Right ventricle myocardium superior (tissue), 1 donor: ENCODE data around the gene TRMT11. TPM values are rescaled to one million over a fixed set of nuclear protein-coding genes. Genes with fewer than 3 reads are reported as not detected.
"Not testable (repeated sequence)": the region's sequence is repeated elsewhere in the genome, so short reads cannot be mapped to it uniquely, and the experiment has no call there.

ENCODE experiments used
- ATAC-seq: fragments of 200-7000 bp; cut with Tn5 transposase; one replicate; pipeline ENCODE4 v1.9.1; 2020; ENCODE audit warnings: mild to moderate bottlenecking; ENCODE audit not compliant: poor library complexity
- DNase-seq: peaks from one replicate; pipeline ENCODE4 v3.0.0-alpha.2; 2020
- intact Hi-C: fragments of 100-400 bp; cut with DNase I; formaldehyde crosslinking; loops from one replicate; pipeline ENCODE4 v1.11.2; 2022
- total RNA-seq: library from RNA; stranded (reverse); fragmentation: NEBNext Ultra II Directional; extraction: Animal tissue kit (Norgen Biotek cat#: 25700); gene quantifications from one replicate; pipeline ENCODE4 v1.2.1, GENCODE V29; 2021
- donor health status: DM: no; HTN: yes; CAD: no; lungs with severe emphysema.

The TRMT11 gene
- total RNA-seq, 1 donor from 2014 or later = 13.5 TPM

DNA sequence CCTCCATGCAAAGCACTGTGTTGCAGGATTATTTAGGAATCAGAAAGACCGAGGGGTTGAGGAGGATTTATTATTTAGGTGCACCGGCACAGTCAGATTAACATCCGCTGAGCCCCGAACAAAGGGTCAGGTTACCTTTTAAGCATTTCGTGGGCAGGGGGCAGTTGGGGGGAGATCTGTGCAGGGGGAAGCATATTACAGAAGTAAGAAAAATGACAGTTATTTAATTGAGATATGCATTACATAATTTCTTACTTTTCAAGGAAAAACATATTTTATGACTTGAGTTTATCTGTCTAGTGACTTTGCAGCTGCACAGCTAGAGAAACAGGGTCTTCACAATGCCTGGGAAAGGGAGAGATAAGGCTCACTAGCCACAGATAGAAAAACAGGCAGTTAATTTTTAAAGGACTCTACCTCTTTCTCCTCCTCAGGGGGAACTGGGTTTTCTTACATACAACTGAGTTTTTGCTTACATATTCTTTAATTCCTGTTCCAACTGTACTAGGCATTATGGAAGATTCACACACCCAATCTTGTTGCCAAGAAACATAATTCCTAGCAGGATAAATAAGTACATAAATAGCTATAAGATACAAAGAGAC is 31.5 kb upstream of the TRMT11 start:
- ATAC-seq (no peak), DNase-seq (no peak)
- intact Hi-C loops = loop anchor here (5.0 kb wide), 1 partner anchor 158 kb away; no protein-coding TSS in a partner anchor

DNA sequence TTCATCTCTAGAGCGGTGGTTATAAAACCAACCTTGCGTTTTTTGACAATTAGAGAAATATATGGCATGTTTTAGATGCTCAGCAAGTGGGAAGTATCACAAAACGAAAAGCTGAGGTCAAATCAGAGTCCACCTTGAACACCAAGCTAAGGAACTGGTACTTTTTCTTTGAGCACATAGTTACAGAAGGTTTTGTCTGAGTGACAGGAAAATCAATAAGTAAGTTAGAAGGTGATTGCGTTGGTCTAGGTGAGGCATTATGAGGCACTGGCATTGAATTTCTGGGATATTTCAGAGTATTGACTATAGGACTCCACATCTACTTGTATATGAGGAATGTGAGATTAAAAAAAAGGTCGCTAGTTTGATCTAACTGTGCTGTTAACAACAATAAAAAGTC is 30.4 kb upstream of the TRMT11 start:
- DNase-seq = no peak
- ATAC-seq = no peak
- intact Hi-C loops = loop anchor here (5.0 kb wide), 1 partner anchor 159 kb away; no protein-coding TSS in a partner anchor

DNA sequence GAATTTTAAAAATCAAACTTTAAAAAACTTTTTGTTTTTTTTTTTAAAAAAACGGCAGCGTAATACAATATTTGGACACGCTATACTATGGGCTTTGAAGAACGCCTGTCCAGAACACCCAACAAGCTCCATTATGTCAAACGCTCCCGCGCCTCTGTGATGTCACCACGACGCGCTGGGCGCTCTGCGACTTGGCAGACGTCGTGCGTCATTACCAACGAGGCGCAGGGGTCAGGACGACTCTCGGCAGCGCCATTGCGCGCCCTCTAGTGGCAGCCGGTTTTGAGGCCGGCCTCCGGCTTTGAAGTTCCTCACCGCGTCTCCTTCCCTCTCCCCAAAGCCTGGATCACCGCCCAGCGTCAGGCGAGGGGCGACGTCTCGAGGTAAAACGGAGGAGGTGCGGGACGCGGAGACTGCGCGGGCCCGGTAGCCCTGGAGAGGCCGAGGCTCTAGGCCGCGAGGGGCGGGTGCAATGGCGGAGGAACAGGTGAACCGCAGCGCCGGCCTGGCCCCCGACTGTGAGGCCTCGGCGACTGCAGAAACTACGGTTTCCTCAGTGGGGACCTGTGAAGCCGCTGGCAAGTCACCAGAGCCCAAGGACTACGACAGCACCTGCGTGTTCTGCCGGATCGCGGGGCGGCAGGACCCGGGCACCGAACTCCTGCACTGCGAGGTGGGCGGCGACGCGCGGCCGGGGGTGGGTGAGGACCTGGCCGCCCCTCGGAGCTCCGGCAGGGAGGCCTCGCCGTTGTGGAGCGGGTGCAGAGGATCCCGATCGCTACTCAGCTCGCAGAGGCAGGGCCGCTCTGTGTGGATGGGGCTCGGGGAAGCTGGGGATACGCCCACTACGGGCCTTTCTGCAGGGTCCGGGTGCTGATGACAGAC is 29.6 kb upstream of the TRMT11 start, which contains the start of gene HINT3:
TSS of gene HINT3 (plus strand) at position 265 of the 885 bp plus-strand sequence. CDS start at position 473, 208 bp downstream.
- peak; percentile 98 for ATAC-seq
- peak; percentile 99 for DNase-seq
- intact Hi-C loops = loop anchor here (5.0 kb wide), 1 partner anchor 159 kb away; no protein-coding TSS in a partner anchor

GRCh38 chr6:125957391-125957693 is 29.0 kb upstream of the TRMT11 start:
- intact Hi-C loops = loop anchor here (5.0 kb wide), 1 partner anchor 160 kb away; no protein-coding TSS in a partner anchor
- DNase-seq = no peak
- no peak for ATAC-seq

GRCh38 chr6:125957845-125958244 is 28.5 kb upstream of the TRMT11 start:
- DNase-seq (no peak), ATAC-seq (peak; percentile 31)
- intact Hi-C loops = loop anchor here (5.0 kb wide), 1 partner anchor 161 kb away; no protein-coding TSS in a partner anchor

DNA sequence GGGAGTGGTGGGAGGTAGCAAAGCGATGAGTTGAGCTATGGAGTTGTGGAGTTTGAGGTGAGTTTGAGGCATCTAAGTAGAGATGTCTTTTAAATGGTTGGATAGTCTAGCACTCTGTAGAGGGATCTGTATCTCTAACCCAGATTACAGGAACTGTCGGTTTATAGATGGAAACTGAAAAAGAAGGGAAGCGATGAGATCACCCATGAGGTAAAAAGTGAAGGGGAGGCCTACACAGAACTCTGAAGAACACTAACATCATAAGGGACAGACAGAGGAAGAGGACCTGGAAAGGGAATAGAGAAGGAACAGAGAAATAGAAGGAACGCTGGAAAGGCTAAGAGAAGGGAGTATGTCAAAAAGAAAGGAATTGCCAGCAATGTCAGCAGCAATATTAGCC is 27.3 kb upstream of the TRMT11 start:
- intact Hi-C loops = loop anchor here (5.0 kb wide), 1 partner anchor 162 kb away; no protein-coding TSS in a partner anchor
- ATAC-seq (no peak), DNase-seq (no peak)

- intact Hi-C loops = no loop called here
- no peak for DNase-seq
- ATAC-seq = no peak
Measured at GRCh38 chr6:125961117-125961516, 25.2 kb upstream of the TRMT11 start.

GRCh38 chr6:125962900-125963497 is 23.3 kb upstream of the TRMT11 start:
- DNase-seq = no peak
- no peak for ATAC-seq
- intact Hi-C loops = no loop called here

- DNase-seq (no peak), ATAC-seq (no peak)
- intact Hi-C loops = no loop called here
Measured at GRCh38 chr6:125963817-125964216, 22.5 kb upstream of the TRMT11 start.

DNA sequence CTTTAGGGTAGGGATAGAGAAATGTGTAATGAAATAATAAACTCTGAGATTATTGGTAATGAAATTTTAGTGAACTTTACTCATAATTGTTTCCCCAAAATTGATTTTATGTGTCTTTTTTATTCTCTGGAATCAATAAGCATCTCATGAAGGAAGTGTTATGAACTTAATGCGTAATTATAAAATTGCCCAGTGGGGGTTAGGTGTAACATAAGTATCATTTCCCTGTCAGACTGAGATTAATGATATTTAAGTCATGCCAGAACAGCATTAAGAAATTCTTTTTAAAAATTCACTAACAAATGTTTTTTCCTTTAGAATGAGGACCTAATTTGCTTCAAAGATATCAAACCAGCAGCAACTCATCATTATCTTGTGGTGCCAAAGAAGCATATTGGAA is 19.8 kb upstream of the TRMT11 start:
- ATAC-seq (no peak), DNase-seq (no peak)
- intact Hi-C loops = no loop called here

DNA sequence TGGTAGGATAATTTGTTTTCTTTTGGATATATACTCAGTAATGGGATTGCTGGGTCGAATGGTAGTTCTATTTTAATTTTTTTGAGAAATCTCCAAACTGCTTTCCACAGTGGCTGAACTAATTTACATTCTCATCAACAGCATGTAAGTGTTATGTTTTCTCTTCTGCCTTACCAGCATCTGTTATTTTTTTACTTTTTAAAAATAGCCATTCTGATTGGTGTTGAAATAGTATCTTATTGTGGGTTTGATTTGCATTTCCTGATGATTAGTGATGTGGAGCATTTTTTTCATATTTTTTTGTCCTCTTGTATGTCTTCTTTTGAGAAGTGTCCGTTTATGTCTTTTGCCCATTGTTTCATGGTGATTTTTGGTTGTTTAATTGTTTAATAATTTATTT is 17.8 kb upstream of the TRMT11 start:
- intact Hi-C loops = no loop called here

DNA sequence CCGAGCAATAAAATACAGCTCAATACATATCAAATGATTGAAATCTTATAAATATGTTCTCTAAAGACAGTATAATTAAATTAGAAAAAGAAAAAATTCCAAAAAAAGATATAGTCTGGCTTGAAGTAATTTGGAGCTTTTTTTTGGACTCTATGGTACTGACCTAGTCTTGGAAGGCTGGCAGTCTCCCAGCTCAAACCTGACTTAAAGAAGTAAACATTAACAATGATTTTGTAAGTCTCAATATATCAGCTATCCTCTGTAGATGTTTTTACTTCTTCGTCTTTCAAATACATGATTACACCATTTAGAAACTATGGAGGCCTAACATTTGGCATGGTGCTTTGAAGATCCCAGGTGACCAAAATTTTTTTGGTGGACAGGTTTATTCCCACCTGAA is 15.6 kb upstream of the TRMT11 start:
- intact Hi-C loops = loop anchor here (5.0 kb wide), 2 partner anchors 183 to 663 kb away; no protein-coding TSS in a partner anchor
- ATAC-seq (no peak), DNase-seq (no peak)

More for the DNA sequence above, 17.8 kb upstream of the TRMT11 start:
- DNase-seq (no peak), ATAC-seq (no peak)

DNA sequence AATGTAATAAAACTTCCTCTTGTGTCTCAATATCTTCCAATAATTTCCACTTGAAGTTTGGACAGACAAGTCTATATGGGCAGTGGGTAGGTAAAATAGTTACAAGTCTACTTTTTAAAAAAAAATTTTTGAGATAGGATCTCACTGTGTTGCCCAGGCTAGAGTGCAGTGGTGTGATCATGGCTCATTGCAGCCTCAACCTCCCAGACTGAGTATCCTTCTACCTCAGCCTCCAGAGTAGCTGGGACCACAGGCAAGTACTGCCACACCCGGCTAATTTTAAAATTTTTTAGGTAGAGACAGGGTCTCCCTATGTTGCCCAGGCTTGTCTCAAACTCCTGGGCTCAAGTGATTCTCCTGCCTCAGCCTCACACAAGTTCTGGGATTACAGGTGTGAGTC is 13.9 kb upstream of the TRMT11 start:
- DNase-seq, ATAC-seq: not testable (repeated sequence)
- intact Hi-C loops = loop anchor here (5.0 kb wide), 2 partner anchors 185 to 665 kb away; no protein-coding TSS in a partner anchor

- ATAC-seq = peak; percentile 71
- intact Hi-C loops = loop anchor here (5.0 kb wide), 2 partner anchors 187 to 667 kb away; no protein-coding TSS in a partner anchor
Measured at GRCh38 chr6:125974214-125974866, 12.0 kb upstream of the TRMT11 start.

DNA sequence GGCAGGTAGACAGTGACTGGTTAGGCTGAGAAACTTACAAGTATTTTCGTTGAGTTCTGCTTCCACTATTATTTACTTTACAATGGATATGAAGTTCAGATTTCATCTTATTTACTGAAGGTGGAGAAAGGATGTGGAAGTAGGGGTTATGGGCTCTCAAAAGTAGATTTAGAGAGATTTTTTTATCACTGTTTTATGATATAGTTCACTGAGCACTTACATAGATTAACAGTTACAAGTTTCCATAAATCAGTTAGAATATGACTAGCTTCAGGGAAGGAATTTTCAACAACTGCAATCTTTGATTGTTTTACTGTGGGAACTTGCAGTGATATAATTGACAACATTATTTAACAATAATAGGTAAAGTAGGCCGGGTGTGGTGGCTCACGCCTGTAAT is 7.2 kb upstream of the TRMT11 start:
- intact Hi-C loops = no loop called here
- ATAC-seq (no peak), DNase-seq (no peak)

More at GRCh38 chr6:125974214-125974866, 12.0 kb upstream of the TRMT11 start:
- no peak for DNase-seq

DNA sequence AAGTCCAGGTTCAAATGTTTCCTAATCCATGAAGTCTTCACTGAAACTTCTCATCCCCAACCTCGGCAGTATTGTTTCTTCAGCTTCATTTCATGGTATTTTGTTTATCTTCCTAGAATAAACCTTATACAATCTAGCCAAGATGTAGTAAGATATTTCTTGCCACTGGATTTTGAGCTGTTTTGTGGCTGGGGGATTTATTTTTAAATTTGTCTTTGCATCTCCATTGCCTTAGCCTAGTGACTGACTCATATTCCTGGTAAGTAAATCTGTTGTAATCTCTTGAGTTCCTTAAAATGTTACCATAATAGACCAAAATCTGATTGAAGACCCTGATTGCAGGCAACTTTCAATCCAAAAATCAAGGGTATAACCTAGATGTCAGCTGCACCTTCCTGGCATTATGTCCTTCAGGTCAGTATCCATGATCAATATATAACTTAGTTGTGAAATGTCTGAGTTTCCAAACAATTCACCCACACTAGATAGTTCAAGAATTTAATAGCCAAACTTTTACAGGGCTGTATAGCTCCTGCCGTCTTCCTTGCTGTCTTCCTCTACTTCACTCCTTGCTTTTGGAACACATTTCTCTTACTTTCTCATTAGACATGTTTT is 4.7 kb upstream of the TRMT11 start:
- no peak for ATAC-seq
- intact Hi-C loops = no loop called here
- no peak for DNase-seq

DNA sequence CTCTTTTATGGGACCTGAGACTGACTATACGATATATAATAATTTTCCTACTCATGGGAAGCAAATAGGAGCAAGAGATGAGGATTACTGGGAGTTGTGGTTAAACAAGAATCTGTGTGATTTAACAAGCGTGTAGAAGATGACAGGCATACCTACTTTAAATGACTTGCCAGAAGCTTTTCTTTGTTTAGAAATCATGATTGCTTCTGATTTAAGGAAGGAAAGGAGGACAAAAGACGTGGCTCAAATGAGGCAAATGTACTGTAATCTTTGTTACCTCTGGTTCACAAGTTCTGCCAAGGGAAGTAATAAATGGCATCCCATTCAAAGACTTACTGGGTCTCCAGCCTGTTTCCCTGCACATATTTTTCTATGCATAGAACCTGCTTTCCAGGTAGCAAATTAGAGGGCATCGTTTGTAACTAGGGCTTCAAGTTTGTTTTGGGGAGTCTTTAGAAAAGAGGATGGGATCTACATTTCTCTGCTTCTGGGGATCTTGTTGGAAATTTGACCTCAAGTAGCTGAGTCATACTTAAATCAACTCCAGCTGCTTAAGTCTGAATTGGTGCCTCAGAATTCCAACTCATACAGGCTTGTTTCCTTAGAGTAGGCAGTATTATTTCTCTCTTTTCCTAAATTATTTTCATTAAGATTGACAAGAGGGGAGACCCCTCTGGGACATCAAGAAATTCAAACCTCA is 2.9 kb upstream of the TRMT11 start:
- intact Hi-C loops = no loop called here
- no peak for ATAC-seq

DNA sequence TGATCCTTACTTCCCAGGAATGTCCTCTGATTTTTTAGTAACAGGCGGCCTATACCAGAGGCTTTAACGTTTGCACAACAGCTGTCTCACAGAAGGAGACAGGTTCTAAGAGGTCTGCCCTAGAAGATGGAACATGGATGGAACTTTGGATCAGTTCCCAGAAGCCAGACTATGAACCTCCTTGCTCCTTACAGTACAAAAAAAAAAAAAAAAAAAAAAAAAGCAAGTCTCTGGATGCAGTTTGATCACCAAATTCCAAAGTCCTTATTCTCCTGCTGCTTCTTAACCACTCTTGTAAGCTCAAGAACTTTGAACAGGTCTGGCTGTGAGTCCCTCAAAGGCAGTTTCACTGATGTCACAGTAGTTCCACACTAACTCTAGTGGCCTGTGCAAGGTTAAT is 2.0 kb upstream of the TRMT11 start:
- intact Hi-C loops = no loop called here
- ATAC-seq = no peak
- DNase-seq = no peak

More for the DNA sequence above, 2.9 kb upstream of the TRMT11 start:
- DNase-seq = no peak
